Measurements from ENCODE around the gene RTBDN.
"Not testable (repeated sequence)": the region's sequence is repeated elsewhere in the genome, so short reads cannot be mapped to it uniquely, and the experiment has no call there.

The RTBDN gene

GRCh38 chr19:12858041-12858928 is 23.9 kb upstream of the RTBDN start:
- DNase-seq (ENCODE audit: low read depth in 2 of 2): no peak

DNA sequence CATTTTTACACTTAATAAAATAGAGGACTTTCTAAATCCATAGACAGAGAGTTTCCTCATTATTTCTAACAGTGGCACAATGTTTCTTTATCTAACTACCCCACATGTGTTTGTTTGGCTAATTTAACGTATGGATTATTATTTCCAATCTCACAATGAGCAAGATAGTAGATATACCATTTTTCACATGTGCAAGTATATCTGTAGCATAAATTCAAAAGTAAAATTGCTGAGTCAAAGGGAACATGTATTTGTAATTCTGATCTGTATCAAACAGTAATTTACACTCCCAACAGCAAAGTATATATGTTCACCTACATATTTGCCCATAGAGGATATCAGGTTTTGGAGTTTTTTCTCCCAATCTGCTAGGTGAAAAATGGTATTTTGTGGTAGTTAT is 22.3 kb upstream of the RTBDN start:
- DNase-seq (ENCODE audit: low read depth in 2 of 2): no peak

DNA sequence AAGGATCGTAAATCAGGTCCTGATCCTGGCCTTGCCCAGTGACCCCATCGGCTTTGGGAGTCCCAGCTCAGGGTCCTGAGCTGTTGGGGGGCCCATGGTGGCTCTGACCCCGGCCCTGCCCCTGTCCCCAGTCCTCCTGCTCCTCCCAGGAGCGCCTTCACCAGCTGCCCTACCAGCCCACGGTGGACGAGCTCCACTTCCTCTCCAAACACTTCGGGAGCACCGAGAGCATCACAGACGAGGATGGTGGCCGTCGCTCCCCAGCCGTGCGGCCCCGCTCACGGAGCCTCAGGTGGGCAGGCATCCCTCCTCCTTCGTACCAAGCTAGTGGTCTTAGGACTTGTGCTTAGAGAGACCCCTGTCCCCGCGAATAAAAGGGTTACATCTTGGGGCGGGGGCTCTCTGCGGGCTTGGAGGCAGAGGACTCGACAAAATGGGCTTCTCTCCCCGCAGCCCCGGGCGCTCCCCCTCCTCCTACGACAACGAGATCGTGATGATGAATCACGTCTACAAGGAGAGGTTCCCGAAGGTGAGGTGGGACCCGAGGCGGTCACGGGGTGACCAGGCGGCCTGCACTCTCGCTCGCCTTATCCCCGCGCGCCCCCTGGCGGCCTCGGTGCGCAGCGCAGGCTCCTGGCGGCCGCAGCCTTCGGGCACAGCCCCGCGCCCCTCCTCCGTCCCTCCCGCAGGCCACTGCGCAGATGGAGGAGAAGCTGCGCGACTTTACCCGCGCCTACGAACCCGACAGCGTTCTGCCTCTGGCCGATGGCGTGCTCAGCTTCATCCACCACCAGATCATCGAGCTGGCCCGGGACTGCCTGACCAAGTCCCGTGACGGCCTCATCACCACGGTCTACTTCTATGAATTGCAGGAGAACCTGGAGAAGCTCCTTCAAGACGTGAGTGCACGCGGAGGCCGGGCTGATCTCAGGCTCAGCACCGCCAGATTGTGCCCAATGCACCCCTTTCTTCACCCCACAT is 13.1 kb upstream of the RTBDN start:
- peak; percentile 67 to 74 for DNase-seq (ENCODE audit: low read depth in 2 of 2)

GRCh38 chr19:12846613-12847012 is 12.2 kb upstream of the RTBDN start:
- DNase-seq (ENCODE audit: low read depth in 2 of 2): not testable (repeated sequence)

- DNase-seq (ENCODE audit: low read depth in 2 of 2): no peak
Measured at GRCh38 chr19:12843999-12844732, 9.8 kb upstream of the RTBDN start.

GRCh38 chr19:12843328-12843727 is 8.9 kb upstream of the RTBDN start:
- DNase-seq (ENCODE audit: low read depth in 2 of 2): no peak

DNA sequence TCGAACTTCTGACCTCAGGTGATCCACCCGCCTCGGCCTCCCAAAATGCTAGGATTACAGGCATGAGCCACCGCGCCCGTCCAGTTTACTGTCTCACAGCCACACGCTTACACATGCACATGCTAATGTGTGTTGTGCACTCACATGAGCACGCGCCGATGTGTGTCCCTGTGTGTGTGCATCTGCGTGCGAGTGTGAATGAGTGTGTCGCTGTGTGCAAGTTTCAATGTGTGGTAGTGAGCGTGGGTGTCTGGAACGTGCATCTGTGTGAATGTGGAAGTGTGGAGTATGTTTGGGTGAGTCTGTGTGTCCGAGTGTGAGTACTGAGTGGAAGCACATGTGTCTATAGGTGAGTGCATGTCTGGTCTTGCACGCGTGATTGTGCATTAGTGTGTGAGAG is 8.1 kb upstream of the RTBDN start:
- DNase-seq (ENCODE audit: low read depth in 2 of 2): no peak

DNA sequence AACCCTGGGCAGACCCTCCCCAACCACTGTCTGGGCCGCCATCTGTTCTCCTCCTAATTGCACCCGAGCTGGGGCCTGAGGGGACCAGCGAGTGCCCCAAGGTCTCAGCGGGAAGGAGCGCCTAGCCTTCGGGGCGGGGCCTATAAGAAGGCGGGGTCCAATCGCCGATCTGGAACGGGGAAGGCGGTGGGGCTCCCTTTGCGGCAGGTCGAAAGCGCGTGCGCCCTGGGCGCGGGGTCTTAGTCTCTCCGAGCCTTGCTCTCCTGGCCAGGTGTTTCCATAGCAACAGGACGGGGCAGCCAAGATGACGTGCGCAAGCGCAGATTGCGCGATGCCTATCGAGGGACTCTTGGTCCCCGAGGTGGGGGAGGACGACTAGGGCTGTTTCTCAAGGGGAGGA is 6.7 kb upstream of the RTBDN start:
- no peak for DNase-seq (ENCODE audit: low read depth in 2 of 2)

- DNase-seq (ENCODE audit: low read depth in 2 of 2): no peak
Measured at GRCh38 chr19:12840091-12841079, 6.0 kb upstream of the RTBDN start.

DNA sequence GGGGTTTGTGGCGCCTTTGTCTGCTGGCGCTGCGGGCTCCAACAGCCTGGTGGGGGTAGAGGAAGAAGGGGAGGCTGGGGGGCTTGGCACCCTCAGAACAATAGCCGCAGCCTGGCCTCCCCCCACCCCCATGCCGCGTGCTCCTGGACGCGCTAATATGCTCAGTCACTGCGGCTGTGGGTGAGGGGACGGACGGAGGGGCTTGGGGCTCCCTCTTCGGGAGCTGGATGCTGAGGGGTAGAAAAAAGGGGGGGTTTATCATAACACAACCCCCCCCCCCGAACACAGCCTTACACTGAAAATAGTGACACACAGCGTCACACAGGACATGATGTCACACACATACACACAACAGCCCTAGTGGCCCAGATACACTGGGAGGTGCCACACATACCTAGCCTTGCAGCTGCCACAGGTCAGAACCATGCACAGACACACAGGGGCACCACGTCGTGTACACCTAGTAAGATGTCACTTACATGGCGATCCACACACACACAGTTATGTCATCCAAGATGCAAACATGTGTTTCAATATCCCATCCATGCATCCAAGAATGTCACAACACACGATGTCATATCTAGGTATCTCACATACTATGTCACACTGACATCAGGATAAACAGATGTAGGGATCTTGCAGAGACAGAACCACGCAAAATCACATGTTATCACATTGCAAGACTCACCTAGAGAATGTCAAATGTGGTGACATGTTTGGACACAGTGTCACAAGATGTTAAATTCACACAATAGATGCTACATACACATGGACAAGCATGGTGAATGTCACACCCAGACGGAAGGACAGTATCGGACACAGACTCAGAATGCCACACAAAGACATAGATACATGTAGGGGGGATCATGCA is 4.7 kb upstream of the RTBDN start:
- DNase-seq (ENCODE audit: low read depth in 2 of 2): no peak

GRCh38 chr19:12838182-12838885 is 4.0 kb upstream of the RTBDN start, which contains the start of gene MAST1:
MAST1 (plus strand) TSS chr19:12838515; CDS start chr19:12838573, 58 bp downstream.
- DNase-seq (ENCODE audit: low read depth in 2 of 2): peak in 1 of 2 donors; percentile 19

GRCh38 chr19:12837225-12837624 is 2.8 kb upstream of the RTBDN start:
- no peak for DNase-seq (ENCODE audit: low read depth in 2 of 2)

GRCh38 chr19:12836529-12836863 is 2.1 kb upstream of the RTBDN start:
- DNase-seq (ENCODE audit: low read depth in 2 of 2): no peak

GRCh38 chr19:12834976-12835757 is 788 bp upstream of the RTBDN start:
- no peak for DNase-seq (ENCODE audit: low read depth in 2 of 2)

- peak in 1 of 2 donors; percentile 43 for DNase-seq (ENCODE audit: low read depth in 2 of 2)
Measured at GRCh38 chr19:12833738-12834565, 427 bp downstream of the RTBDN start.

GRCh38 chr19:12833418-12833737 is 1.0 kb downstream of the RTBDN start:
- no peak for DNase-seq (ENCODE audit: low read depth in 2 of 2)

GRCh38 chr19:12828494-12828893 is 5.9 kb downstream of the RTBDN start:
- no peak for DNase-seq (ENCODE audit: low read depth in 2 of 2)

Data from stimulated activated CD8-positive, alpha-beta memory T cell treated with anti-CD3 and anti-CD28 coated beads, Interleukin-7, amount 100 ng/mL, for 4 hours (primary cell).